A549 (cell line): ENCODE results near the gene STAMBP.

Experiments used
- CHD4 ChIP-seq: fragments of 200-600 bp; sonication (generic); IDR thresholded peaks from 2 replicates; pipeline ENCODE4 v1.6.1; 2016; ENCODE audit warnings: antibody characterized with exemption, mild to moderate bottlenecking, borderline replicate concordance
- JUN ChIP-seq, 2 experiments: fragments of >200 bp; sonication (Bioruptor Twin); formaldehyde crosslinking; IDR thresholded peaks; 2 replicates in 1 of 2; 3 replicates in 1 of 2; pipeline ENCODE4 v1.6.1; 2016 to 2017
- MAFK ChIP-seq: fragments of 450-650 bp; IDR thresholded peaks from 2 replicates; pipeline ENCODE4 v1.6.1; 2014; ENCODE audit not compliant: partially characterized antibody
- PHF8 ChIP-seq: fragments of 200-600 bp; sonication (generic); IDR thresholded peaks from 2 replicates; pipeline ENCODE4 v1.6.1; 2016; ENCODE audit warnings: low read depth, mild to moderate bottlenecking, antibody characterized with exemption, moderate library complexity, borderline replicate concordance
- POLR2A ChIP-seq: IDR thresholded peaks from 2 replicates; pipeline ENCODE4 v1.6.1; 2012; ENCODE audit warnings: mild to moderate bottlenecking, low read length
- POLR2AphosphoS2 ChIP-seq: conservative IDR thresholded peaks from 2 replicates; pipeline ENCODE4 v1.6.1; 2012; ENCODE audit warnings: low read length, improper control_type of control experiment, inconsistent platforms
- RAD21 ChIP-seq, 2 experiments: fragments of >200 bp in 1 of 2; sonication (Bioruptor Twin) in 1 of 2; formaldehyde crosslinking in 1 of 2; IDR thresholded peaks in 1 of 2; conservative IDR thresholded peaks in 1 of 2; 2 replicates in 1 of 2; 3 replicates in 1 of 2; pipeline ENCODE4 v1.6.1; 2012 to 2018; ENCODE audit warnings: inconsistent platforms in 1 of 2
- RCOR1 ChIP-seq: fragments of 150-350 bp; IDR thresholded peaks from 2 replicates; pipeline ENCODE4 v1.6.1; 2014; ENCODE audit warnings: antibody characterized with exemption, low read length, low read depth
- SMC3 ChIP-seq: fragments of >200 bp; sonication (Bioruptor Twin); formaldehyde crosslinking; IDR thresholded peaks from 3 replicates; pipeline ENCODE4 v1.6.1; 2018; ENCODE audit warnings: inconsistent platforms
- SREBF2 ChIP-seq: fragments of 450-650 bp; IDR thresholded peaks from 2 replicates; pipeline ENCODE4 v1.6.1; 2014; ENCODE audit warnings: mild to moderate bottlenecking, moderate library complexity
- ZNF302 ChIP-seq: fragments of 250-450 bp; sonication (Bioruptor Pico); IDR thresholded peaks from 2 replicates; pipeline ENCODE4 v1.9.0; 2021; ENCODE audit warnings: inconsistent platforms, mild to moderate bottlenecking, moderate library complexity
- TF ChIP-seq, protein P1 (sequence below): fragments of >200 bp; sonication (Bioruptor Twin); formaldehyde crosslinking; IDR thresholded peaks from 3 replicates; pipeline ENCODE4 v1.5.1; 2016

GRCh38 chr2:73908689-73909652 lies 80.2 kb downstream of the STAMBP start:
- TF ChIP-seq PHF8 (no peak), RCOR1 (no peak), ZNF302 (CRISPR knock-in tag) (no peak), POLR2AphosphoS2 (no peak), SREBF2 (no peak), RAD21 (conservative IDR thresholded peaks at IDR 0.05 in 1 of 2, IDR thresholded peaks at IDR 0.05 in 1 of 2) (no peak), SMC3 (no peak), CHD4 (no peak), POLR2A (no peak), JUN (IDR thresholded peaks at IDR 0.05) (no peak), MAFK (no peak)
- TF ChIP-seq, protein P1, sequence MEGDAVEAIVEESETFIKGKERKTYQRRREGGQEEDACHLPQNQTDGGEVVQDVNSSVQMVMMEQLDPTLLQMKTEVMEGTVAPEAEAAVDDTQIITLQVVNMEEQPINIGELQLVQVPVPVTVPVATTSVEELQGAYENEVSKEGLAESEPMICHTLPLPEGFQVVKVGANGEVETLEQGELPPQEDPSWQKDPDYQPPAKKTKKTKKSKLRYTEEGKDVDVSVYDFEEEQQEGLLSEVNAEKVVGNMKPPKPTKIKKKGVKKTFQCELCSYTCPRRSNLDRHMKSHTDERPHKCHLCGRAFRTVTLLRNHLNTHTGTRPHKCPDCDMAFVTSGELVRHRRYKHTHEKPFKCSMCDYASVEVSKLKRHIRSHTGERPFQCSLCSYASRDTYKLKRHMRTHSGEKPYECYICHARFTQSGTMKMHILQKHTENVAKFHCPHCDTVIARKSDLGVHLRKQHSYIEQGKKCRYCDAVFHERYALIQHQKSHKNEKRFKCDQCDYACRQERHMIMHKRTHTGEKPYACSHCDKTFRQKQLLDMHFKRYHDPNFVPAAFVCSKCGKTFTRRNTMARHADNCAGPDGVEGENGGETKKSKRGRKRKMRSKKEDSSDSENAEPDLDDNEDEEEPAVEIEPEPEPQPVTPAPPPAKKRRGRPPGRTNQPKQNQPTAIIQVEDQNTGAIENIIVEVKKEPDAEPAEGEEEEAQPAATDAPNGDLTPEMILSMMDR: no peak
